GM12878 (cell line): ENCODE results near the gene TOX2. TPM values are rescaled to one million over a fixed set of nuclear protein-coding genes. Genes with fewer than 3 reads are reported as not detected.

Experiments
- ATAC-seq: fragments of 200-7000 bp; cut with Tn5 transposase; 3 replicates; pipeline ENCODE4 v1.9.1; 2020; ENCODE audit warnings: mild to moderate bottlenecking, moderate library complexity
- BruUV-seq: library from RNA; stranded (reverse); fragments of 400-500 nt; replicated peaks from 2 replicates; lab custom pipeline; 2021; lab: Mats Ljungman, UMichigan
- CTCF ChIA-PET: fragments of 300-600 bp; sonication (Branson Sonifier 250); formaldehyde crosslinking; extraction: SDS; loops from one replicate; lab custom pipeline; 2021; ENCODE audit warnings: inconsistent platforms; lab: Yijun Ruan, JAX
- POLR2A ChIA-PET: fragments of 350-600 bp; formaldehyde crosslinking; extraction: SDS; loops from one replicate; lab custom pipeline; 2021; ENCODE audit warnings: inconsistent platforms; lab: Charles Lee
- RAD21 ChIA-PET: fragments of 300-600 bp; sonication (Branson Sonifier 250); formaldehyde crosslinking; loops from one replicate; lab custom pipeline; 2023; ENCODE audit warnings: antibody characterized with exemption; ENCODE audit not compliant: unreplicated experiment; lab: Charles Lee
- SMC1A ChIA-PET: fragments of 300-600 bp; sonication (Branson Sonifier 250); formaldehyde crosslinking; loops from one replicate; lab custom pipeline; 2023; ENCODE audit not compliant: unreplicated experiment, uncharacterized antibody; lab: Charles Lee
- DNase-seq: peaks from one replicate; pipeline ENCODE4 v3.0.0-alpha.2; 2011; ENCODE audit warnings: low read depth, low spot score
- FAIRE-seq: peaks from 3 replicates; lab custom pipeline; 2011; peaks lifted over from hg19 to GRCh38; lab: Jason Lieb, UNC
- H2AFZ ChIP-seq: 2 replicates; pipeline ENCODE4 v1.6.0; 2011; ENCODE audit warnings: low read depth, low read length, control low read depth; ENCODE audit not compliant: control insufficient read depth
- H3K27ac ChIP-seq: 2 replicates; pipeline ENCODE4 v1.5.1; 2011; ENCODE audit warnings: control low read depth; ENCODE audit not compliant: control insufficient read depth, insufficient read depth
- H3K27me3 ChIP-seq, 2 experiments: replicated peaks in 1 of 2; 2 replicates each; pipeline versions ENCODE4 v1.6.0 to v1.6.1; 2011; ENCODE audit warnings: low read length in 1 of 2; ENCODE audit not compliant: control insufficient read depth in 2 of 2, insufficient read depth in 2 of 2
- H3K36me3 ChIP-seq, 2 experiments: 2 replicates each; pipeline ENCODE4 v1.5.1; 2011; ENCODE audit warnings: low read length in 1 of 2; ENCODE audit not compliant: control insufficient read depth in 2 of 2, insufficient read depth in 2 of 2
- H3K4me1 ChIP-seq: 2 replicates; pipeline ENCODE4 v1.6.1; 2011; ENCODE audit warnings: mild to moderate bottlenecking, low read length, moderate library complexity, mixed read lengths; ENCODE audit not compliant: control insufficient read depth, insufficient read depth
- H3K4me2 ChIP-seq: 2 replicates; pipeline ENCODE4 v1.6.0; 2011; ENCODE audit warnings: control low read depth; ENCODE audit not compliant: control insufficient read depth, insufficient read depth
- H3K4me3 ChIP-seq: fragments of 200-600 bp; sonication (generic); 2 replicates; pipeline ENCODE4 v1.5.1; 2016
- H3K79me2 ChIP-seq: 2 replicates; pipeline ENCODE4 v1.6.0; 2011; ENCODE audit warnings: low read length; ENCODE audit not compliant: control insufficient read depth, insufficient read depth
- H3K9ac ChIP-seq: 2 replicates; pipeline ENCODE4 v1.8.0; 2011; ENCODE audit warnings: low read length, control low read depth, mixed read lengths; ENCODE audit not compliant: control insufficient read depth, insufficient read depth
- H3K9me3 ChIP-seq: replicated peaks from 3 replicates; pipeline ENCODE4 v1.5.1; 2011; ENCODE audit warnings: mild to moderate bottlenecking, low read length; ENCODE audit not compliant: control insufficient read depth, insufficient read depth
- H4K20me1 ChIP-seq: 2 replicates; pipeline ENCODE4 v1.6.0; 2011; ENCODE audit not compliant: control insufficient read depth, insufficient read depth
- ATF7 ChIP-seq: fragments of 450-650 bp; IDR thresholded peaks from 2 replicates; pipeline ENCODE4 v1.6.1; 2016; ENCODE audit warnings: low read depth, mild to moderate bottlenecking
- BCL11A ChIP-seq: IDR thresholded peaks from 2 replicates; pipeline ENCODE4 v1.6.1; 2011; ENCODE audit warnings: low read depth, low read length
- BCLAF1 ChIP-seq: fragments of 450-650 bp; IDR thresholded peaks from 2 replicates; pipeline ENCODE4 v1.6.1; 2017; ENCODE audit warnings: antibody characterized with exemption, mild to moderate bottlenecking, moderate library complexity
- BHLHE40 ChIP-seq, 2 experiments: fragments of 450-650 bp in 1 of 2; IDR thresholded peaks; 2 replicates each; pipeline ENCODE4 v1.6.1; 2011 to 2017; ENCODE audit warnings: low read depth in 2 of 2, borderline replicate concordance in 1 of 2, improper control_type of control experiment in 1 of 2, low read length in 1 of 2, mild to moderate bottlenecking in 1 of 2
- CEBPB ChIP-seq, 2 experiments: fragments of 150-350 bp in 1 of 2; IDR thresholded peaks; 2 replicates each; pipeline ENCODE4 v1.6.1; 2012 to 2014; ENCODE audit warnings: low read depth in 2 of 2, low read length in 2 of 2, borderline replicate concordance in 1 of 2, inconsistent platforms in 1 of 2
- EED ChIP-seq: sonication (generic); IDR thresholded peaks from 2 replicates; pipeline ENCODE4 v1.6.1; 2016; ENCODE audit warnings: antibody characterized with exemption, low read depth
- ELK1 ChIP-seq: IDR thresholded peaks from 2 replicates; pipeline ENCODE4 v1.6.1; 2012; ENCODE audit warnings: low read depth, low read length, improper control_type of control experiment
- EP300 ChIP-seq, 2 experiments: fragments of 150-350 bp in 1 of 2; IDR thresholded peaks; 2 replicates each; pipeline ENCODE4 v1.6.1; 2011 to 2012; ENCODE audit warnings: low read depth in 2 of 2, low read length in 2 of 2, borderline replicate concordance in 1 of 2, improper control_type of control experiment in 1 of 2, inconsistent platforms in 1 of 2; ENCODE audit not compliant: control insufficient read depth in 1 of 2
- FOS ChIP-seq: IDR thresholded peaks from 3 replicates; pipeline ENCODE4 v1.6.1; 2011; ENCODE audit warnings: borderline replicate concordance; ENCODE audit not compliant: insufficient read length; ENCODE audit errors: extremely low read depth
- JUND ChIP-seq: IDR thresholded peaks from 2 replicates; pipeline ENCODE4 v1.6.1; 2012; ENCODE audit warnings: low read depth, mild to moderate bottlenecking, low read length, improper control_type of control experiment, moderate library complexity
- NKRF ChIP-seq: fragments of 450-650 bp; conservative IDR thresholded peaks from 2 replicates; pipeline ENCODE4 v1.6.1; 2017; ENCODE audit warnings: mild to moderate bottlenecking, moderate library complexity
- PBX3 ChIP-seq: IDR thresholded peaks from 2 replicates; pipeline ENCODE4 v1.6.1; 2011; ENCODE audit warnings: mild to moderate bottlenecking, low read depth, low read length, moderate library complexity; ENCODE audit not compliant: insufficient replicate concordance
- RELB ChIP-seq: fragments of 450-650 bp; IDR thresholded peaks from 2 replicates; pipeline ENCODE4 v1.6.1; 2017; ENCODE audit warnings: low read depth, mild to moderate bottlenecking, moderate library complexity
- SMARCA5 ChIP-seq: fragments of 450-650 bp; IDR thresholded peaks from 2 replicates; pipeline ENCODE4 v1.6.1; 2017; ENCODE audit warnings: mild to moderate bottlenecking
- TCF12 ChIP-seq: IDR thresholded peaks from 2 replicates; pipeline ENCODE4 v1.6.1; 2011; ENCODE audit warnings: low read depth, mild to moderate bottlenecking, low read length
- WGBS: methylation state at CpG from one replicate; pipeline ENCODE4 v1.1.6; 2016; ENCODE audit warnings: low lambda C conversion rate; ENCODE audit not compliant: insufficient replicate concordance, insufficient coverage; ENCODE audit errors: missing lambda C conversion rate; 5-methylcytosine and 5-hydroxymethylcytosine counted together
- in situ Hi-C: fragments of 300-500 bp; cut with MboI; formaldehyde crosslinking; loops from 9 replicates; pipeline ENCODE4 v1.14.3; 2018; ENCODE audit warnings: mixed read lengths
- intact Hi-C: fragments of 100-400 bp; cut with micrococcal nuclease; formaldehyde crosslinking; loops from one replicate; pipeline ENCODE4 v1.14.2; 2022; ENCODE audit not compliant: unreplicated experiment
- polyA plus RNA-seq, 11 experiments: library from polyadenylated mRNA; depleted of rRNA in 4 of 11; unstranded in 6 of 11; stranded (reverse) in 5 of 11; fragments of >200 nt; fragmentation: Nextera tagmentation in 4 of 11; fragmentation: Illumina TruSeq in 1 of 11; extraction: Ambion mirVana in 4 of 11; extraction: Trizol in 1 of 11; gene quantifications; 1 replicate in 1 of 11; 2 replicates in 10 of 11; pipeline versions ENCODE4 v1.2.1 to v1.2.3, GENCODE V29; 2011 to 2016; ENCODE audit warnings: inconsistent platforms in 2 of 11, missing spikeins in 2 of 11, low read depth in 1 of 11
- total RNA-seq, 4 experiments: library from RNA; depleted of rRNA in 3 of 4; stranded (reverse); fragments of >200 nt in 3 of 4; fragmentation: Illumina TruSeq in 1 of 4; extraction: Trizol in 1 of 4; gene quantifications; 2 replicates each; pipeline versions ENCODE4 v1.2.1 to v1.2.3, GENCODE V29; 2013 to 2021

TOX2 gene
- total and polyA plus RNA-seq, 10 of the 15 experiments (the other 5 are each of a cell fraction or from before 2014, with no cell fraction given): 2.6 to 40.5 (median 7.9) TPM

- H4K20me1 ChIP-seq: no peaks in the 10 kb centered on the region
- ChIA-PET POLR2A (no interaction called here), RAD21 (no interaction called here), CTCF (interaction anchor here (1.4 kb wide), 1 partner anchor 19 kb away, joined by 3 read pairs; no protein-coding TSS in a partner anchor), SMC1A (interaction anchor here (0.8 to 1.6 kb wide), 2 partner anchors 10 to 17 kb away, joined by 3 read pairs; no protein-coding TSS in a partner anchor)
- H3K9ac ChIP-seq: no peak overlapping the region
- H3K4me2 ChIP-seq: no peak overlapping the region
- ATAC-seq: no peak
- no peaks in the 10 kb centered on the region for H3K4me1 ChIP-seq
- intact Hi-C loops (no loop called here), in situ Hi-C loops (no loop called here)
- no peaks in the 10 kb centered on the region for H3K79me2 ChIP-seq
- WGBS: 81% methylated on average over 6 of the region's 6 CpGs
- no TSS peak for BruUV-seq
- FAIRE-seq: no peak
- H3K4me3 ChIP-seq: no peak overlapping the region
- H2AFZ ChIP-seq: no peak overlapping the region
- no peaks in the 10 kb centered on the region for H3K27me3 ChIP-seq
- no peak for DNase-seq
- H3K9me3 ChIP-seq: no peaks in the 10 kb centered on the region
- no peak overlapping the region for H3K27ac ChIP-seq
- peaks cover 0 to 2% of the 10 kb centered on the region in 2 experiments; a peak in 2 of 4 replicates for H3K36me3 ChIP-seq
- TF ChIP-seq JUND: no peak
- TF ChIP-seq EP300 (IDR thresholded peaks at IDR 0.05; ENCODE audit: borderline replicate concordance in 1 of 2, control insufficient read depth in 1 of 2, low read depth in 2 of 2, low read length in 2 of 2): no peak
- no peak for TF ChIP-seq SMARCA5
- no peak for TF ChIP-seq BCL11A
- no peak for TF ChIP-seq TCF12
- TF ChIP-seq RELB: no peak
- no peak for TF ChIP-seq CEBPB (IDR thresholded peaks at IDR 0.05; ENCODE audit: borderline replicate concordance in 1 of 2, low read depth in 2 of 2, low read length in 2 of 2)
- TF ChIP-seq ELK1: no peak
- no peak for TF ChIP-seq ATF7
- no peak for TF ChIP-seq PBX3
- no peak for TF ChIP-seq BHLHE40 (IDR thresholded peaks at IDR 0.05; ENCODE audit: borderline replicate concordance in 1 of 2, low read depth in 2 of 2, low read length in 1 of 2)
- TF ChIP-seq NKRF: no peak
- no peak for TF ChIP-seq EED
- TF ChIP-seq FOS: no peak
- no peak for TF ChIP-seq BCLAF1
Observed at GRCh38 chr20:43973231-43973630, 58.6 kb downstream of the TOX2 start.
